ENCODE measurements around the gene RAD1. TPM values are rescaled to one million over a fixed set of nuclear protein-coding genes. Genes with fewer than 3 reads are reported as not detected.

The RAD1 gene
- total RNA-seq, 3 donors from 2014 or later, result 12.8 to 23.3 (median 18.7) TPM

DNA sequence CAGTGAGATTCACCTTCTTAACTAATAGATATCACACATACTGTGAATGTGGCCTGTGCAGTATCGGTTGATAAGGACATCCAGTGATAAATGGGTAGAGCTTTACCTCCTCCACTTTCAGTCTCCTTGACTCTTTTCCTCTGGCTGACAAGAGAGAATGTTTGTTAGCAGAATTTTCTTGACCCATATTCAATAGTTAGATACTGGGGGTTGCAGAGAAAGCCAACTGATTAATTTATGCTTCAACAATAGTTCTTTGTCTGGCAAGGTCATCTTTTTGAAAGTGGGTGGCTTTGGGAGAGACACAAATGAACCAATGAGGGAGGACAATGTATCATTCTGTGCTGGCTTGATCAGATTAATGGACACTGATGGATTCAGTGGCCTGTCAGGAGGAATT, 46.0 kb downstream of the RAD1 start:
- TF ChIP-seq POLR2A (IDR thresholded peaks at IDR 0.05) (no peak), POLR2AphosphoS5 (IDR thresholded peaks at IDR 0.05) (no peak)

DNA sequence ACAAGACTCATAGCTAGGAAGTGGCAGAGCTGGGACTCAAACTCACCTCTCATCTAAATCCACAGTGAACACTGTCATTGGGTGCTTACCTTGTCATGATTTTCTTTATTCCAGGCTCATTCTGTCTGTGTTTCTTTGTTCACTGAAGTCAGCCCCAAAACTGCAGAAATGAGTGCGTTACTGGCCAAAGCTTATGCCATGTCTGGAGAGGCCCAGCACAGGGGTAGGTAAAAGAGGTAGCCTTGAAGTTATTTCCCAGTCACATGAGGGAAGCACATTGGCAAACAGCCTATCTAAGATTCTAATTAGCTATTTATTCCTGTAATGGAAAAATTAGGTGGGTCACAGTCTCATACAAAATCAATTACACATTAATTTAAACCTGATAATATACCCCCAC, 46.5 kb downstream of the RAD1 start:
- H3K27ac ChIP-seq, result no peak overlapping the region
- TF ChIP-seq POLR2AphosphoS5 (IDR thresholded peaks at IDR 0.05) (no peak), POLR2A (IDR thresholded peaks at IDR 0.05) (no peak)
- no peaks in the 10 kb centered on the region for H3K27me3 ChIP-seq
- no peaks in the 10 kb centered on the region for H3K4me1 ChIP-seq
- DNase-seq (ENCODE audit: low spot score in 2 of 2), result no peak
- H3K9me3 ChIP-seq, result no peaks in the 10 kb centered on the region
- no peaks in the 10 kb centered on the region for H3K36me3 ChIP-seq
- intact Hi-C loops (cut with DNase I; ENCODE audit: low total_unique reads), result no loop called here
- no peak overlapping the region for H3K4me3 ChIP-seq

More for the DNA sequence above, 46.0 kb downstream of the RAD1 start:
- Histone ChIP-seq H3K4me1 (no peaks in the 10 kb centered on the region), H3K27me3 (no peaks in the 10 kb centered on the region), H3K9me3 (no peaks in the 10 kb centered on the region), H3K4me3 (no peak overlapping the region), H3K36me3 (no peaks in the 10 kb centered on the region), H3K27ac (no peak overlapping the region)
- intact Hi-C loops (cut with DNase I; ENCODE audit: low total_unique reads), result no loop called here
- no peak for DNase-seq (ENCODE audit: low spot score in 2 of 2)

DNA sequence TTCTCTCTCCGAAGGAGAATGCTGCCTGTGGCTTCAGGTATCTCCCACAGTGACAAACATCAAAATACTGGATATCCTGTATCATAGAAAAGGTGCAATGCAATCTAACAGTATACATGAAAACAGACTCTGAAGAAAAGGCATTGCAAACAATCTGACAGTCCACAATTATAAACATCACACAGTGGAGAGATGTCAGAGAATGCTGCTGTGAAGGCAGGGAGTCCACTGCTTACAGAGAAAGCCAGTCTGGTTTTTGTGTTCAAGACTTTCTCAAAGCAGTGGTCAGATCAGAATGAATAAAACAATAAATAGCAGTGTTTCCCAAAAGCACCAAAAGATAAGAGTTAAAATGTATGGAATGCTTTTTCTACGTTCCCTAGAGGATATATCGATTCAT, 47.6 kb downstream of the RAD1 start:
- H3K27ac ChIP-seq, result no peak overlapping the region
- no peaks in the 10 kb centered on the region for H3K36me3 ChIP-seq
- intact Hi-C loops (cut with DNase I; ENCODE audit: low total_unique reads), result no loop called here
- no peaks in the 10 kb centered on the region for H3K27me3 ChIP-seq
- H3K4me3 ChIP-seq, result no peak overlapping the region
- no peak for DNase-seq (ENCODE audit: low spot score in 2 of 2)
- no peaks in the 10 kb centered on the region for H3K4me1 ChIP-seq
- TF ChIP-seq, protein P1, sequence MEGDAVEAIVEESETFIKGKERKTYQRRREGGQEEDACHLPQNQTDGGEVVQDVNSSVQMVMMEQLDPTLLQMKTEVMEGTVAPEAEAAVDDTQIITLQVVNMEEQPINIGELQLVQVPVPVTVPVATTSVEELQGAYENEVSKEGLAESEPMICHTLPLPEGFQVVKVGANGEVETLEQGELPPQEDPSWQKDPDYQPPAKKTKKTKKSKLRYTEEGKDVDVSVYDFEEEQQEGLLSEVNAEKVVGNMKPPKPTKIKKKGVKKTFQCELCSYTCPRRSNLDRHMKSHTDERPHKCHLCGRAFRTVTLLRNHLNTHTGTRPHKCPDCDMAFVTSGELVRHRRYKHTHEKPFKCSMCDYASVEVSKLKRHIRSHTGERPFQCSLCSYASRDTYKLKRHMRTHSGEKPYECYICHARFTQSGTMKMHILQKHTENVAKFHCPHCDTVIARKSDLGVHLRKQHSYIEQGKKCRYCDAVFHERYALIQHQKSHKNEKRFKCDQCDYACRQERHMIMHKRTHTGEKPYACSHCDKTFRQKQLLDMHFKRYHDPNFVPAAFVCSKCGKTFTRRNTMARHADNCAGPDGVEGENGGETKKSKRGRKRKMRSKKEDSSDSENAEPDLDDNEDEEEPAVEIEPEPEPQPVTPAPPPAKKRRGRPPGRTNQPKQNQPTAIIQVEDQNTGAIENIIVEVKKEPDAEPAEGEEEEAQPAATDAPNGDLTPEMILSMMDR (IDR thresholded peaks at IDR 0.05), result no peak
- no peak for TF ChIP-seq POLR2AphosphoS5 (IDR thresholded peaks at IDR 0.05)
- no peak for TF ChIP-seq POLR2A (IDR thresholded peaks at IDR 0.05)
- H3K9me3 ChIP-seq, result no peaks in the 10 kb centered on the region

DNA sequence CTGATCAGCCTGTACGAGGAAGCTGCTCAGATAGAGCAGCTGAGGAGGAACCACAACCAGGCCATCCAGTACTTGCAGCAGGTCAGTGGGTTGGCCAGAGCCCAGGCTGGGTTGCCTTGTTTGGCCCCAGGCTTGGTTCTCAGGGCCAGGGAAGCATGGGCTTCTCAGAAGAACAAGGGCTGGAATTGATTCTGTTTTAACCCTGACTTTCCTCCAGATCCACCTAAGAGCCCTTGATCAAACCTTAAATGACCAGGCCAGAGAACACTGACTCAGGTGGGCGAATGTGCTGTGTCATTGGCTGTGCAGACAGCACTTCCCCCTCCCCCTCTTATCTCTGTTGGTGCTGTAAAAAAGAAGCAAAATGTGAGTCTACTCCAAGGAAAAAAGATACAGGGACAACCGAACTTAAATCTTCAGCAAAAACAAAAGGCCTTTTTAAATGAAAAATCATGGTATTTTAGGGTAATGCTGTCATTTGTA, 48.3 kb downstream of the RAD1 start:
- intact Hi-C loops (cut with DNase I; ENCODE audit: low total_unique reads), result no loop called here
- Histone ChIP-seq H3K4me1 (no peaks in the 10 kb centered on the region), H3K4me3 (no peak overlapping the region), H3K9me3 (no peaks in the 10 kb centered on the region), H3K27ac (peak overlapping the region in 1 of 2 donors; percentile 15), H3K27me3 (no peaks in the 10 kb centered on the region), H3K36me3 (no peaks in the 10 kb centered on the region)
- DNase-seq (ENCODE audit: low spot score in 2 of 2), result peak in 1 of 2 donors; percentile 39
- TF ChIP-seq POLR2A (IDR thresholded peaks at IDR 0.05) (no peak), POLR2AphosphoS5 (IDR thresholded peaks at IDR 0.05) (no peak)
- TF ChIP-seq, protein P1 (IDR thresholded peaks at IDR 0.05), result no peak

DNA sequence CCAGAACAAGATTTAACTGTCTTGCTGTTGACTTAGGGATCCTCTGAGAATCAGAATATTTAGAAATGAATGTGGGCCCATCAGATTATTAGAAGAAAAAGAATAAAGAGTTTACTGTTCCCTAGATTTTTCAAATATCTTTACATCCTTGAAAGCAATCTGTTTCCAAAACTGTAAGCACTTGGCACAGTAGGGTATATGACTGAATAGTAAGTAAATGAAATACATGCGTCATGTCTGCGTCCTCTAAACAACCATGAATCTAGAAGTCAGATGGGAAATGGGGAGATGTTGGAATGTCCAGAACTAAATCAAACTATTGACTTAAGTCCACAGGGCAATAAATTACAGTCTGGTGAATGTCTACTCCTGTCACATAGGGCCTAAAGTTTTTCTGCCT, 50.2 kb downstream of the RAD1 start:
- Histone ChIP-seq H3K27me3 (no peaks in the 10 kb centered on the region), H3K36me3 (no peaks in the 10 kb centered on the region)
- intact Hi-C loops (cut with DNase I; ENCODE audit: low total_unique reads), result no loop called here

DNA sequence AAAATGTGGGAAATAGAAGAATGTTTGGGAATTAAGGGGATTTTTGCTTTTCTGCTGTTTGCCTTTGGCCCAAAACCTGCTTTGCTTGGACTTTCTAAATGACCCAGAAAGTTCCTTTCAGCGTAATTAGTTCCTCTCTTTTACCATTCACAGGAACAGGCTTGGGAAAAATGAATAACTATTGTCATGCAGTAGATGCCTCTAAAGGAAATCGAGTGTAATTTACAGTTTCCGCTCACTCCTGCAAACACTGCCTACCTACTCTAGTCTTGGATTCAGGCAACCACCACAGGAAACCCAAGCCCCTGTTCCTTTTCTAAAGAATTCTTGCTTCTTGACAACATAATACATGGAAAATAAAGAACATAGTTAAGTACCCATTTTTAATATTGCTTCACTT, 51.4 kb downstream of the RAD1 start:
- intact Hi-C loops (cut with DNase I; ENCODE audit: low total_unique reads), result no loop called here
- no peak for DNase-seq (ENCODE audit: low spot score in 2 of 2)
- no peaks in the 10 kb centered on the region for H3K27me3 ChIP-seq
- TF ChIP-seq, protein P1 (IDR thresholded peaks at IDR 0.05), result no peak
- no peak for TF ChIP-seq POLR2AphosphoS5 (IDR thresholded peaks at IDR 0.05)
- no peak for TF ChIP-seq POLR2A (IDR thresholded peaks at IDR 0.05)
- H3K9me3 ChIP-seq, result no peaks in the 10 kb centered on the region
- H3K4me3 ChIP-seq, result no peak overlapping the region
- H3K36me3 ChIP-seq, result no peaks in the 10 kb centered on the region
- no peak overlapping the region for H3K27ac ChIP-seq
- no peaks in the 10 kb centered on the region for H3K4me1 ChIP-seq

More for the DNA sequence above, 50.2 kb downstream of the RAD1 start:
- no peak for TF ChIP-seq POLR2A (IDR thresholded peaks at IDR 0.05)
- TF ChIP-seq, protein P1 (IDR thresholded peaks at IDR 0.05), result no peak
- no peak for TF ChIP-seq POLR2AphosphoS5 (IDR thresholded peaks at IDR 0.05)
- no peak for DNase-seq (ENCODE audit: low spot score in 2 of 2)
- H3K9me3 ChIP-seq, result no peaks in the 10 kb centered on the region
- H3K4me1 ChIP-seq, result no peaks in the 10 kb centered on the region
- H3K4me3 ChIP-seq, result no peak overlapping the region
- no peak overlapping the region for H3K27ac ChIP-seq

Data from breast epithelium (tissue), 4 donors.